Frontal cortex (tissue), 4 donors: ENCODE results near the gene EEF2K. TPM values are rescaled to one million over a fixed set of nuclear protein-coding genes. Genes with fewer than 3 reads are reported as not detected.
"Not testable (repeated sequence)": the region's sequence is repeated elsewhere in the genome, so short reads cannot be mapped to it uniquely, and the experiment has no call there.

ENCODE experiments used
- DNase-seq, 2 donors: peaks; one replicate each; pipeline ENCODE4 v3.0.0; 2012; ENCODE audit warnings: low spot score in 2 of 2
- FAIRE-seq: peaks from 2 replicates; lab custom pipeline; 2012; peaks lifted over from hg19 to GRCh38; lab: Jason Lieb, UNC
- total RNA-seq: library from RNA; depleted of rRNA; stranded (reverse); fragments of >200 nt; gene quantifications from one replicate; pipeline ENCODE4 v1.2.3, GENCODE V29; 2014
- donor health status: control.
- donor health status: control.
- donor health status: control.

EEF2K gene
- total RNA-seq, 1 donor from 2014 or later, result 9.8 TPM

DNA sequence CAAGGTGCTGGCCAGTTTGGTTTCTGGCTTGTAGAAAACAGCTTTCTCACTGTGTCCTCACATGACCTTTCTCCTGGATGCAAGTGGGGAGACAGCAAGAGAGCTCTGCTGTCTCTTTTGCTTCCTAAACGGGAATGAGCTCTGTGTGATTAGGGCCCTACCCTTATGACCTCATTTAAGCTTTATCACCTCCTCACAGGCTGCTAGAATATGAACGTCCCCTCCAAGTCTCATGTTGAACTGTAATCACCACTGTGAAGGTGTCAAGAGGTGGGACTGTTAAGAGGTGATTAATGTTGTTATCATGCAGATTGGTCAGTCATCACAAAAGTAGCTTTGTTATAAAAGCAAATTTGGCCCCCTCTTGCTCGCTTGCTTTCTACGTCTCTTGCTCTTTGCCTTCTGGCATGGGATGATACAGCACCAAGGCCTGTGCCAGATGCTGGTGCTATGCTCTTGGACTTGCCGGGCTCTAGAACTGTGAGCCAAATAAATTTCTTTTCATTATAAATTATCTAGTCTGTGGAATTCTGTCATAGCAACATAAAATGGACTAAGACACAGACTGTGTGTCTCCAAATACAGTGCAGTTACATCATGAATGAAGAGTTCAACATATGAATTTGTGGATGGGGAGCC is 76.3 kb downstream of the EEF2K start:
- DNase-seq (no peak), FAIRE-seq (no peak)

DNA sequence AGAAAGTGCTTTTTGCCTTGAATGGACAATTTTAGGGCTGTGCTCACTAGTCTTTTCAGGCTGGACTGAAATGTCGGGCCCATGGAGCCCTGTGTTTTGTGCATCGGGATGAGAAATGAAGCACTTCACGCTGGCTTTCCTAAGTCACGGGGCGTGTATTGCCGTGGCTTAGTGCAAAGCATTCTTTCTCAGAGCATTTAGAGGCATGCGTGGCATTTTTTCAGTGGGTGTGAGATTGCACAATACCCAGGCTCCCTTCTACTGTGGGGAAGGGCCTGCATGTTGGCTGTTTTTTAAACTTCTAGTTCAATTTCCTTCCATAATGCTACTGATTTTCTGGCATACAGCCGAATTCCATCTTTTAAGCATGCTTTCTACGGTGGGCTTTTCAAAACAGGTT is 78.6 kb downstream of the EEF2K start:
- DNase-seq, result no peak
- no peak for FAIRE-seq

DNA sequence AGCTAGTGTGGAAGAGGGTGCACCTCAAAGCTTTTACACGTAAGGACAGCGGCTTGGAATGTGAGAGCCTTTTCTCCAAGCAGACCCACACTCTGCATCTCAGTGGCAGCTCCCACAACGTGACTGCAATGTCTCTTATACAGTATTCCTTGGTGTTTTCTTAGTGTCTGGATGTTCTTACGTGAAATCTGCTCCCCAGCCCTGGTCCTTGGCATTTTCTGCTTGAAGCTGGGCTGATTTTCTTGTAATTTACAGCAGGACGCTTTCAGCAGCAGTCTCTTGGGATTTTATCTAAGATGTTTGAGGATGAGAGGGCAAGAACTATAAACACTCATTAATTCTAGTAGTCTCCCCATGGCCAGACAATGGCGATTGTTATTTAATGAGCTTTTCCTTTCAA is 79.0 kb downstream of the EEF2K start:
- DNase-seq (no peak), FAIRE-seq (no peak)

DNA sequence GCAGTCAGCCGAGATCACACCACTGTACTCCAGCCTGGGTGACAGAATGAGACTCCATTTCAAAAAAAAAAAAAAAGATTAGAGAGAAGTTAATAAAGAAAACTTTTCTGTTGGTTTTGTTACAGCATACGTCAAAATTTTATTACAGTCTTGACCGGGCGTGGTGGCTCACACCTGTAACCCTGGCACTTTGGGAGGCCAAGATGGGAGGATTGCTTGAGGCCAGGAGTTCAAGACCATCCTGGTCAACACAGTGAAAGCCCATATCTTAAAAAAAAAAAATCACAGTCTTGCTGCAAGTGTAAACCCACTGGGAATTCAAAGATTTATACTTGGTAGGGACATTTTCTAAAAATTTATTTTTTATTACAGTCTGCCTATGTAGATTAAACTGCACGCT is 84.9 kb downstream of the EEF2K start:
- FAIRE-seq, result no peak
- DNase-seq, result no peak

DNA sequence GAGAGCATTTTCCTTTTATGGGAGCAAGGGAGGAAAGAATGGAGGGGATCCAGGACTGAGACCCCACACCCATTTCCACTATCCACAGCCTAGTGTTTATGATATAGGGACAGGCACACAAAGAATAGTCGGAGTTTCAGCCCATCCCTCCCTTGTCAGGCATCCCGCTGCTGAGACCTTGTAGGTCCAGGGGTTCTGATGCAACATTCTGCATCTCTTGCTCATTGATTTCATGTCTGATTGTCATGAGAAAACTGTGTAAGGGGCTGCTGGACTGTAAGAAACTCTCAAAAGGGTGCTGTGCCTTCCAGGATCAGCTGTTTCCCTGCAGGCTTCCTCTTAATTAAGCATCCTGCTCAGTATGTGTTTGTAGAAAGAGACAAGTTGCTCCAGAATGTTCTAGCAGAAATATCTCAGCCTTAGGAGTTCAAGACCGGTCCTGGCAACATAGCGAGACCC is 85.8 kb downstream of the EEF2K start:
- FAIRE-seq (no peak), DNase-seq (no peak)

DNA sequence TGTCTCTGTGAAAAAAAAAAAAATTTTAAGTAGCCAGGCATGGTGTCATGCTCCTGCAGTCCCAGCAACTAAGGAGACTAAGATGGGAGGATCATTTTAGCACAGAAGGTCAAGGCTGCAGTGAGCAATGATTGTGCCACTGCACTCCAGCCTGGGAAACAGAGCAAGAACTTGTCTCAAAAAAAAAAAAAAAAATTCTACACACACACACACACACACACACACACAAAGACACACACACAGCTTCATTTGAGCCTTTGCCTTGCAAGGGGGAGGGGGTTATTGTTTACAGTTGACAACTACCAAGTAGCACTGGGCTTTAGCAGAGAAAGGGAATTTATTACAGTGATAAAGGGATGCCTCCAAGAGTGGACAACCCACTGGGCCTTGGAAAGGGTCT is 86.2 kb downstream of the EEF2K start:
- FAIRE-seq (no peak), DNase-seq (no peak)

DNA sequence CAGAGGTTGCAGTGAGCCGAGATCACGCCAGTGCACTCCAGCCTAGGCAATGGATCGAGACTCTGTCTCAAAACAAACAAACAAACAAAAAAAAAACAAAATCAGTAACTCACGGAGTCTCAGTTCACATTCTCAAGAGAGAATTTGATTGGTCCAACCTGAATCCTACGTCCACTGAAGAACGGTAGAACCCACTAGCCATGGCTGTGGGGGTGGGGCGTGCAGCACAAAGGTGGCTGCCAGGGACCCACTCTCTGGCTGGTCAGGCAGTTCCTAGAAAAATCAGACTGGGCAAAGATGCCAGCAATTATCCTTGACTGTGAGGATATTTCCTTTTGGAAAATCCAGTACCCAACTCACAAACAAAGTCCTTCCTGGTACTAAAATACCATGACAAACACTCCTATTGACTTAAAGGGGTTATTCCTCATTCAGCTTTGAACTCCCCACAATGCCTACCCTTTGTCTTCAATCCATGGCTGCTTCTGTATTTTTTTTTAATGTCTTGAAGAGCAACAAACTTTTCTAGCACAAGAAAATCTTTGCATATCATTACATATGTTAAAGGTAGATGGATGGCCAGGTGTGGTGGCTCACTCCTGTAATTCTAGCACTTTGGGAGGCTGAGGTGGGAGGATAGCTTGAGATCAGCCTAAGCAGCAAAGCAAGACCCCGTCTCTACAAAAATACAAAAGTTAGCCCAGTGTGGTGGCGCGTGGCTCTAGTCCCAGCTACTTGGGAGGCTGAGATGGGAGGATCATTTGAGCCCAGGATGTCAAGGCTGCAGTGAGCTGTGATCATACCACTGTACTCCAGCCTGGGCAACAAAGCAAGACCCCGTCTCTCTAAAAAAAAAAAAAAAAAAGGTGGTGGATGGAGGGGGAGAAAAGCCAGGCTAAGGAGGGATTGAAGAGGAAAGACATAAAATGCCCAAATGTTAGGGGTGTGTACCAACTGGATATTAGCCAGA is 87.3 kb downstream of the EEF2K start:
- DNase-seq (no peak), FAIRE-seq (no peak)

DNA sequence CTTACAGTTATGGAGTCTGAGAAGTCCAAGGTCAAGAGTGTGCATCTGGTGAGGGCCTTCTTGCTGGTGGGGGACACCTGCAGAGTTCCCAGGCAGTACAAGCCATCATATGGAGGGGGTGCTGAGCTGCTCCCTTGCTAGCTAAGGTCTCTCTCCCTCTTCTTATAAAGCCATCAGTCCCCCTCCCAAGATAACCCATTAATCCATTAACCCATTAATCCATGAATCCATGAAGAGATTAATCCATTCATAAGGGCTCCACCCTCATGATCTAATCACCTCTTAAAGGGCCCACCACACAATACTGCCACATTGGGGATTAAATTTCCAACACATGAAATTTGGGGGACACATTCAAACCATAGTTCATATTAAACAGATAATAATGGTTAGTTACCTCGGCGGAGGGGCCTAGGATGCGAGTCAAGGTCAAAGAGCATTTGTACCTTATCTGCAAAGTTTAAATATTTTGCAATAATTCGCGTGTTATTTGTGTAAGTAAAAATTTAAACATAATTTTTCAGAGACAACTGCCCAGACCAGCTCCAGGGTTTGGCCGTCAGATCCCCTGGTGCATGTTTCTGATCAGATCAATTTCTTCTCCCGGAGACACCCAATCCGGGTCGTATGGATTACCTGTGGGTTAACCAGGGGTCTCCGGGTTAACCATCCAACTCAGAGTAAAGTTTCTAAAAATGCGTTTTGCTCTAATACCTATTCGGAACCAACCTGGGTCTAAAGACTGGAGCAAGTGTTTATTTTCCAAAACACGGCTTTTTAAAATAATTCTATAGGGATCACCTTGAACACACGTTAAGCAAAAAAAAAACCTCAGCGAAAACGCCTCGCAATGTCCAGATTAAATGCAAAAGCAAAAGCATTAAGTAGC is 90.4 kb downstream of the EEF2K start:
- FAIRE-seq, result no peak

DNA sequence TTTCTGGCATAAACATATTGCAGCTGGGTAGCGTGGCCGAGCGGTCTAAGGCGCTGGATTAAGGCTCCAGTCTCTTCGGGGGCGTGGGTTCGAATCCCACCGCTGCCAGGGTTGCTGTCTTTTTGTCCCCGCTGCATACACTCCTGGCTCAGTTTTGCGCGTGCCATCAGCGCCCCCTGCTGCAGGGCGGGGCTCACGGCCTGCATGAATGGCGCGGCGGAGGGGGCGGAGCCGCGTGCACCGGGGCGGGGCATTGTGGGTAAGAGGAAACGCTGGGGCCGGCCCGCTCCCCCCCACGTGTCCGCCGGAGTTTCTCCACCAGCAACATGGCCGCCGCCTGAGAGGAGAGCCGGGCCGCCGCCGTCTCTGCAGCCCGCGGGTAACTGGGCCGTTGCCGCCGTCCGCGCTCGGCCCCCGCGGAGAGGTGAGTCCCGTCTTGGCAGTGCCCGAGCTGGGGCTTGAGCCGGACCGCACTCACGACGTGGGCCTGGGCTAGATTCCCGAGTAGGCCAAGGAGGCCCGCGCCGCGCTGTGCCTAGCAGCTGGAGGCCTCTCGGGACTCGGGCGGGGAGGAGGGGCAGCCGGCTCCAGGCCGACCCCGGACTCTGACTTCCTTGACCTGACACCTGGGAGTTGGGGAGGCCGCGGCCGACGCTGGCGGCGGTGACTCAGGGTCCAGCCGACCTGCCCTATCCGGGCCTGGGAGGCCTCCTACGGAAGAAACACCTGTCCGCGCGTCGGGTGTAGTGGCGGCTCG is 91.2 kb downstream of the EEF2K start, which contains the start of gene POLR3E:
TSS of gene POLR3E (plus strand) at position 296 of the 757 bp plus-strand sequence. CDS start 5,560 bp downstream, outside the sequence.
- no peak for FAIRE-seq
- DNase-seq, result peak; percentile 93

More for the DNA sequence above, 90.4 kb downstream of the EEF2K start:
- no peak for DNase-seq

DNA sequence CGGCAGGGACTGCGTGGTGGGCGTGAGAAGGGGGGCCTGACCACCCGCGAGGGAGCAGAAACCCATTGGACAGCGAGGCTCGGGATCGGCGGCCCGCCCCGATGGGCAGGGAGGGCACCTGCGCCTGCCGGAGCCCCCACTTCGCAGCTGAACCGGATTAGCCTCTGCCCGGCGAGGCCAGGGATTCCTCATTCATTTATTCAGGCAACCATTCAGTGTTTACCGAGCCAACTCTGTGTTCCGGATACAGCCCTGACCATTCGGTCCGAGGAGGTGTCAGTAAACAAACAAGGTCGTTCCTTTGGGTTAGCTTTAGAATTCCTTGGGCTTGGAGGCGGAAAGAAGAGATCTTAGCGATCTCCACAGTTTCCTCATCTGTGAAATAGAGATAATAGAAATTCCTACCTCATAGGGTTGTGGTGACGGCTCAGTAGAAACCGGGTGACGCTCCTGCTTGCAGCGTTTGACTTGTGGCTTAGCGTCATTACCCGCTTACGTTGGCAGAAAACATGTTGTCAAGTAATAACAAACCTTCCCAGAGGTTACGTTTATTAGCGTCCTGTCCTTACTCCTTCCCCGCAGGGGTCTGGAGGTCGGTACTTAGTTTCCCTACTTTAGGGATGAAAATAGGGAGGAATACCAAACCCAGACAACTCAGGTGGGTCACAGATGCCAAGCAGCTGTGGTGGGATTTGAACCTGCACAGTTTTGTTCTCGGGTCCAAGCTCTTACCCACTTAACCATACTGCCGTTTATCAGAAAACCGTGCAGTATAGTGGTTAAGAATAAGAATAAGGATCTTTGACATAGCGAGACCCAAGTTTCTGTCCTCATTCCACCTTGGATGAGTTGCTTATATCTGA is 92.0 kb downstream of the EEF2K start:
- FAIRE-seq, result no peak
- DNase-seq, result peak; percentile 57 to 63

DNA sequence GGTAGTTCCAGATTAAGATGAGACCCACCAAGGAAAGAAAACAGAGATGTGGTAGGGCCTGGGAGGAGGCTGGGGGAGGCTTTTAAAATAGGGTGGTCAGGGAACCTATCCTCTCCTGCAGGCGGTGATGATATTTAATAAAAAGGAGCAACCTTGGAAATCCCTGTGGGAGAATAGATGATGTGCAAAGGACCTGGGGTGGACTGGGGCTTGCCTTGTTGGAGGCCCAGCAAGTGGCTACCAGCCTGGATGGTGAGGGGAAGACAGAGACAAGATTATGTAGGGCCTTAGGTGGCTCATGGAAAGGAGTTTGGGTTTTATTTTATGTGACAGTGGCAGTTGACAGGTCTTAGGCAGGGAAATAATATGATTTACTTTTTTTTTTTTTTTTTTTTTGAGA is 93.0 kb downstream of the EEF2K start:
- DNase-seq, result no peak
- FAIRE-seq, result no peak

DNA sequence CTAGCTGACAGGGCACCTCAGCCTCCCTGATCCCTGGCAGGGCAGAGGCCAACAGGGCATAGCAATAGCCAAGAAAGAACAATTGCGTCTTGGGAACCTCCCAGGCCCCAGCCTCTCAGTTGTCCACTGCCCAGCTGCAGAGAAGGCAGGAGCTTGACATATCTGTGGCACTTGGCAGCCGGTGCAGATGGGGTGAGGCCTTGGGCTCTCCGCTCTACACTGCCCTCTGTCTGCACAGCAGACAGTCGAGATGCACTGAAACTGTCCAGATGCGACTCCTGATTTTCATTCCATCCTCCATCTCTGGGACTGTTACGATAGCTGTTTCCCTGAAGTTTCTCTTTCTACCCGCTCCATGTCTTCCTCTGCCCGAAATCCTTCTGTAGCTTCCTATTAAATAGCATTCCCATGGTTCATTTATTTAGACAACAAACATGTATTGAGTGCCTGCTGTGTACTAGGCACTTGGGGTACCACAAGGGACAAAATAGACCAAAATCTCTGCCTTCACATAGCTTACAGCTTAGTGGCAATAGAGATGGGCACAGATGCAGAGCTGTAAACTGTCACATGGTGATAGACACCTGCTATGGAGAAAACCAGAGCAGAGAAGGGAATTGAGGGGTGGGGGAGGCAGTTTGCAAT is 94.5 kb downstream of the EEF2K start:
- FAIRE-seq (no peak), DNase-seq (peak; percentile 63 to 65)

DNA sequence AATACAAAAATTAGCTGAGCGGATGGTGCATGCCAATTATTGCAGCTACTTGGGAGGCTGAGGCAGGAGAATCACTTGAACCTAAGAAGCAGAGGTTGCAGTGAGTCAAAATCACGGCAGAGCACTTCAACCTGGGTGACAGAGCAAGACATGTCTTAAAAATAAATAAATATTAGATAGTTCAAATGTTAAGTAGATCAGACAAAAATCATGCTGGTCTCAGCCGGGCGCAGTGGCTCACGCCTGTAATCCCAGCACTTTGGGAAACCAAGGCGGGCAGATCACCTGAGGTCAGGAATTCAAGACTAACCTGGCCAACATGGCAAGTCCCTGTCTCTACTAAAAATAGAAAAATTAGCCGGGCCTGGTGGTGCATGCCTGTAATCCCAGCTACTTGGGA is 95.3 kb downstream of the EEF2K start:
- not testable (repeated sequence) for DNase-seq, FAIRE-seq

DNA sequence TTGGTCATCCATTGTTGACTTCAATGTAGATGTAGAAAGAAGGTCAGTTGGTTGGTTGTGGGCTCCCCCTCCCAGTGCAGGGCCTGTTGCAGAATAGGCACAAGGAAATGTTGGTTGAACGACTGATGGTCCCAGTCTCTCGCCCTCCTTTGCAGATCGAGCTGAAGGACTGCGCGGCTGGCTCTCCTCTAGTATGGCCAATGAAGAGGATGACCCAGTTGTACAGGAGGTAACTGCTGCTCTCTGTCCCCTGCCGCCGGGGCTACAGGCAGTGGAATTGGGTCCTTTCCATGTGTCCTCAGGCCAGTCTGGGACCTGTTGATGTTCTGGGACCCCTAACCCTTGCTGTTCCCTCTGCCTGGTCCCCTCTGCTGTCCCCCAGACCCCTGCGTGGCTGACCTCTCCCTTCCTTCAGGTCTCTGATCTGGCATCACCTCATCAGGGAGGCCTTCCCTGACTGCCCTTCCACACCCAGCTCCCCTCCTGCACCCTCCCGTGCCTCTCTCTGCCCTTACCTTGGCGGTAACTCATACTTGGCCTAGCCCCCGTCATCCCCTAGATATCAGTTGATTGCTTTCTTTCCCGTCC is 96.8 kb downstream of the EEF2K start:
- no peak for FAIRE-seq
- DNase-seq, result no peak

DNA sequence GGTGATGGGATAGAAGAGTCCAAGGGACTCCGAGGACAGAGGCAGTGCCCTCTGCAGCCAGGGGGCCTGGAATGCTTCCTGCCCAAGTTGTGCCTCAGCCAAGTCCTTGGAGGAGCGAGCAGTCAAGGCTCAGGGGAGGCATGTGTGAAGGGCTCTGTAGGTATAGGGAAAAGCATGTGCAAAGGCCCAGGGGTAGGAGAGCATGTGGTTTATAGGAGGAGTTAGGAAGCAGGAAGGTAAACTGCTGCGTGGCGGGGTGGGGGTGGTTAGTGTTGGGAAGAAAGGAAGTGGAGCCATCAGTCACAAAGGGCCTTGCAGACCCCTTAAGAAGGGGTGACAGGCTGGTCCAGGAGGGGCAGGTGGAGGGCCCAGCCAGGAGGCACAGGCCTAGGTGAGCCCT is 98.3 kb downstream of the EEF2K start:
- DNase-seq (no peak), FAIRE-seq (no peak)

DNA sequence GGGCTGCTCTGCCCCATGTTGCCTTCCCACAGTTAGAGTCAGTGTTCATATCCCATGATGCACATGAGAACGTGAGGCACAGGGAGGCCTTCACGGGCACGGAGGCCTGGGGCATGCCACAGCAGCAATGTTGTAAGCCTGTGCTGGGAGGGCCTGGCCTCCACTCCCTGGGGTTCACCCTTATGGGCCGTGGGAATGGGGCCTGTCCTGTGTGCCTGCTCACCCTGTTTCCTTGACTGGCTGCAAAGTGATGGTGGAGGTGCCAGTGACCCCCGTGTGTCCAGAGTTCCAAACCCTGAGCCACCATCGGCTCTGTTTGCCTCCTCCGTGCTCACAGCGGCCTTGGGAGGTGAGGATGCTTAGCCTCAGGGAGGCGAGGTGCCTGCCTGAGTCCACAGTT is 100.7 kb downstream of the EEF2K start:
- FAIRE-seq (no peak), DNase-seq (no peak)

DNA sequence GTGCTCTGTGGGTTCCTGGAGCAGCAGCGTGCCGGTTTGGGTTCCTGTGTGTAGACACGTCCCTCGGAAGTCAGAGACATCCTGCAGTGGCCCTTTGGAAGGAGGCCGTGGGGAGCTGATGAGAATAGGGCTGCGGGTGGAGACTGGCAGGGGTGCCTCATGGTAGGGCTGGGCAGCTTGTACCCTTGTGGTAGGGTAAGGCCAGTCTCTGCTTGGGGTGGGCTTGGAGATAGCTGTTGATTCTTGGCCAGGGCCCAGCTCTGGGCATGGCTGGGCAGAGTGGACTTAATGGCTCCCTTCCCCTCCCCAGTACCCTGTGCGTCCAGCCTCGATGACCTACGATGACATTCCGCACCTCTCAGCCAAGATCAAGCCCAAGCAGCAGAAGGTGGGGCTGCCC is 101.8 kb downstream of the EEF2K start:
- DNase-seq, result no peak
- no peak for FAIRE-seq
